ENCODE measurements around the gene TNKS1BP1.
"Not testable (repeated sequence)": the region's sequence is repeated elsewhere in the genome, so short reads cannot be mapped to it uniquely, and the experiment has no call there.

Gene TNKS1BP1

DNA sequence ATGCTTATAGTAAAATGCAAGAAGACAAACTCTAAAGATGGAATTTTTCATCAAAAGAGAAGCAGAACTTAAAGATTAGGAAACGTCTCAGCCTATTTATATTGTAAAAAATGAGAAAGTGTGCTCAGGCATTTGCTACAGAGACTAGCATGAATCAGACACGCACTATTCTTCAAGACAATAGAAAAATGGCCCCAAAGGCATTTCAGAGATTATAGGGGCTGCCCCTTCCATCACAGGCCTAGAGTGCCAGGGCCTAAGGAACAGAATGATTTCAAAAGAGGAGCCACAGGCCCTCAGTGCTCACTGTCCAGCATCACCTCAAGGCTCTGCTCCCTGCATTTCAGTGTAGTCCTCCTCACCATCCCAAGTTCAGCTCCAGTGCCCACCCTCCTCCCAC lies 27.5 kb downstream of the TNKS1BP1 start:
- DNase-seq: no peak

- DNase-seq: not testable (repeated sequence)
Observed at GRCh38 chr11:57296205-57296604, 28.5 kb downstream of the TNKS1BP1 start.

DNA sequence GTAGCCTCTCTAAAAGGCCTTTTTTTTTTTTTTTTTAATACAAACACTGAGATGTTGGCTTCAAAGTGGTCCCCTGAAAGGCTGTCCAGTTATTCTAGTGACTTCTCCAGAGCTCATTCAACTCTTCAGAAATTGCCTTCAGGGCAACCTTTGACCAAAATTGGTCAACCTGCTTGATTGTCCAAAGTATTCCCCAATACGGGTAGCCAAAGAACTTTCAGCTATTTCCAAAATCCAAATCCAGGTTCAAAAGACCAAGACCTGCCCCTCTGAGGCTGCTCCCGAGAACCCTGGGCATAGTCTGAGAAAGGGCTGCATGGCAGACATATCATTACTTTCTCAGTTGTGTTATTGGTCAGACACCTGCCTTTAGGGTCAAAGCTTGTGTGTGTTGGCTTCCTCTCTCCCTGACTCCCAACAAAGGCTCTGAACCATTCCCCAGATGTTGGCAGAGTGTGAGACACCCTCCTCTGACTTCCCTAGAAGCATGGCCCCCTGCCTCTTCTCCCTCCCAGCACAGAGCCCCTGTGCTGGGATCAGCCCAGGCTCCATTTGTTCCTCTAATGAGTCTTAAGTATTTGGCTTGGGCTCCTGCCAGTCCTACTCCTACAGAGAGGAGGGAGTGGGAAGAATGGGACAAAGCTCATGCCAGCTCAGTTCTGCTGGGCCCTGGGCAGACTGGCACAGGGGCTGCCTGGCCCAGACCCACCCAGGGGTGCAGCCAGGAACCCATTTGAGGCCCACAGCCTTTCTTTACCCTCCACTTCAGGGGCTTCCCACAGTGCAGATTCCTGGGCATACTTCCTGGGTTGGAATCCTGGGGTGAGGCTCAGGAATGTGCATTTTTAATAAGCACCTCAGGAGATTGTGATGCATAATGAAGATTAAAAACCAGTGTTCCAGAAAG lies 30.3 kb downstream of the TNKS1BP1 start:
- peak in 16 of 56 donors; percentile 3 to 52 (median 30) for DNase-seq

DNA sequence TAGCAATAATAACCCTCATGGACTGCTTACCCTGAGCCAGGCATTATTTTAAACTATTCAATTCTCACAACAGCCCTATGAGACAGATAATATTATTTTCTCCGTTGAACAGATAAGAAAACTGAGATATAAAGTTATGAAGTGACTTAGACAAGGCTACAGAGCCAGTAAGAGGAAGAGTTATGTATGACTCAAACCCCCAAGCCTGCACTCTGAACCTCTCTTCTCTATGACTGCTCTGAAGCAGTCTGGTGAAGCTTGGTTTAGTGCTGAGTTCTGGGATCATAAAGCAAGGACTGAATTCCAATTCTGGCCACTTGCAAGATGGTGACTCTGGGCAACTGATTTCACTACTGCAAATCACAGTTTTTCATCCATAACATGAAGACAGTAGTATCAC lies 34.5 kb downstream of the TNKS1BP1 start:
- no peak for DNase-seq

- no peak for DNase-seq
Observed at GRCh38 chr11:57288771-57289579, 35.8 kb downstream of the TNKS1BP1 start.

- no peak for DNase-seq
Observed at GRCh38 chr11:57287884-57288283, 36.9 kb downstream of the TNKS1BP1 start.

- no peak for DNase-seq
Observed at GRCh38 chr11:57283231-57283990, 41.3 kb downstream of the TNKS1BP1 start.

DNA sequence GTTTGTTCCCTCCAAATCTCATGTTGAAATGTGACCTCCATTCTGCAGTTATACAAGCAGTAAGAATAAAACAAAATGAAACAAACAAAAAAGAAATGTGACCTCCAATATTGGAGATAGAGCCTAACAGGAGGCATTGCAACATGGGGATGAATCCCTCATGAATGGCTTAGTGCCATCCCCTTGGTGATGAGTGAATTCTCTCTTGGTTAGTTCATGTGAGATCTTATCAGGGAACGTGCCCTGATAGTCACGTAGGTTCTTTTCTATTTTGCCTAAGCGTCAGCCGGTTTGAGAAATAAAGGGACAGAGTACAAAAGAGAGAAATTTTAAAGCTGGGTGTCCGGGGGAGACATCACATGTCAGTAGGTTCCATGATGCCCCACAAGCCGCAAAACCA lies 43.2 kb downstream of the TNKS1BP1 start:
- DNase-seq: not testable (repeated sequence)

GRCh38 chr11:57279116-57279515 lies 45.6 kb downstream of the TNKS1BP1 start:
- no peak for DNase-seq

DNA sequence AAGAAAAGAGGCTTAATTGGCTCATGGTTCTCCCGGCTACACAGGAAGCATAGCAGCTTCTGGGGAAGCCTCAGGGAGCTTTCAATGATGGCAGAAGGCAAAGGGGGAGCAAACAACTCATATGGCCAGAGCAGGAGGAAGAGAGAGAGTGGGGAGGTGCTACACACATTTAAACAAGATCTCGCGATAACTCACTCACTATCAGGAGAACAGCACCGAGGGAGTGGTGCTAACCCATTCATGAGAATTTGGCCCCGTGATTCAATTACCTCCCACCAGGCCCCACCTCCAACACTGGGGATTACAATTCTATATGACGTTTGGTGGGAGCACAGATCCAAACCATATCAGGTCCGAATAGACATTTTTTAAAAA lies 46.0 kb downstream of the TNKS1BP1 start:
- no peak for DNase-seq

DNA sequence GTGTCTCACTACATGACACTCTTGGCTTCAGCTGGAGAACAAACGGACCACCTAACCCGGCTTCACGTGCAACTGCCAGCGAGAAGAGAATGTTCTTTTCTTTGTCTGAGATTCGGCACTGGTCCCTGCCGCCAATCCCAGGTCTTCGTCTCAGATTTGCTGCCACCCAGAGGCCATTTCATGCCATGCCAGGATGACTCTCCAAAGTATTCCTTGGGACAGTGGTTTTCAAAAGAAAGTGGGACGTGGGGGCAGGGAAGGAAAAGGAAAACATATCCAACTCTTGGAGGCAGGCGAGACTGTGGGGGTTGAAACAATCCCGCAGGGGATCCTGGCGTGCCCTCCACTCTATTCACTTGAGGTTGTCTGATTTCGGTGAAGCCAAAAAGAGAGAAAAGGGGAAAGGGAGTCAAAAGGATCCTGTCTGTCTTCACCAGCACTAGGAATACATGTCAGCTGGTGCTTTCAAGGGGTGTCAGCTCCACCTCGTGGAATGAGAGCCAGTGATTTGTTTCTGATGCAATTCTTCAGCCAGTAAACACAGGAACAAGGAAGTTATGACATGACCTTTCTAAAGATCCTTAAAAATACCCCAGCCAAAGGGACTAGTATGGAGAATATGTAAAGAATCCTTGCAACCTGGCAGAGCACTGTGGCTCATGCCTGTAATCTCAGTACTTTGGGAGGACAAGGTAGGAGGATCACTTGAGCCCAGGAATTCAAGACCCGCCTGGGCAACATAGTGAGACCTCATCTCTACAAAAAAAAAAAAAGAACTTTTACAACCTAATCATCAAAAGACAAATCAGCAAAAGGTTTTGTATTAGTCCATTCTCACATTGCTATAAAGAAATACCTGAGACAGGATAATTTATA lies 46.7 kb downstream of the TNKS1BP1 start:
- DNase-seq: peak in 46 of 56 donors; percentile 1 to 73 (median 34)

DNA sequence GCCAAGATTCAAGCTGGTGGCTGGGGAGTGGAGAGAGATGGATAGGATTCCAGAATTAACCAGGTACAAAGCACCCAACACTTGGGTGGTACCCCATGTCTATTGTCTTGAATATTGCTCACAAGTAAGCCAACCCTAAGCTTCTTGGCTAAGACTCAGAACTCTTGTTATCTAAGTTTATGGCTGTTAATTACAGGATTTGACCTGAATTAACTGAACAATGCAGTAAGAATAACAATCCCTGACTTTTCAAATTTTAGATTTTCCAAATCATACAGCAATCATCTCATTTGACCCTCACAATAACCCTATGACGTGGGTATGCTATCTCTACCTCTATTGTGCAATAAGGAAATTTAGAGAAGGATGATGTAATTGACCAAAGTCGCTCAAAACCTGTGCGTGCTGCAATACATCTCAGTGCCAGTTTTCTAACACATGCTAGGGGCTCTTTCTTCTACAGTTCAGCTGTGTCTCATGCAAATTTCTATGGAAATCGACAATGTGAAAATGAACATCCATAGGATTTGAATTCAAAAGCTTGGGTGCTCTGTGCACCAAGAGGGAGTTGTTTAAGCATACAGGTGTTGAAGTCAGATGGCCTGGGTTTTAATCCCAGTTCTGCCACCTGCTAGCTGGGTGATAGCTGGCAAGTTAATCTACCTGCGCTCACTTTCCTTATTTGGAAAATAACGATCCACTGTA lies 47.6 kb downstream of the TNKS1BP1 start:
- no peak for DNase-seq

GRCh38 chr11:57276169-57276970 lies 48.4 kb downstream of the TNKS1BP1 start:
- no peak for DNase-seq

GRCh38 chr11:57275582-57275981 lies 49.2 kb downstream of the TNKS1BP1 start:
- no peak for DNase-seq

- no peak for DNase-seq
Observed at GRCh38 chr11:57274904-57275498, 49.8 kb downstream of the TNKS1BP1 start.

DNA sequence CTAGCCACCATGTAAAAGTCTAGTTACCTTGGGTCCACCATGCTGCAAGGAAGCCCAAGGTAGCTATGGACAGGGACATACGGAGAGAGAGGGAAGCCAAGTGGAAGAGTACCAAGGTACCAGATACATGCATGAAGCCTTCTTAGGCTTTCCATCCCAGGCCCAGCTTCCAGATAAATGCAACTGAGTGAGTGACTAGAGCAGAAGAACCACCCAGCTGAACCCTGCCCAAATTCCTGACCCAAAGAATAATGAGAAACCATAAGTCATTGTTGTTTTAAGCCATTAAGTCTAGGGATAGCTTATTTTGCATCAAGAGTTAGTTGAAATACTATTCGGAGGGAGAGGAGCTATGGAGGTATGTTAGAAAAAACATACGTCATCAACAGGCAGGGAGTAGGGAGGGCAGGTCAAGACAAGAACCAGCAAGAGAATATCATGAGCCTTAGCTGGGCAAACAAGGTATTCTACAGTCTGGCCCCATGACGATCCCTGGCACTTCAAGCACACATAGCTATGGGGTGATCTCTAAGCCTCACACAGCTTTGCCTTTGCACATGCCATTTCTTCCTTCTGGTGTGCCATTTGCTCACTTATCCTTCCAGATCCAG lies 51.2 kb downstream of the TNKS1BP1 start:
- no peak for DNase-seq

DNA sequence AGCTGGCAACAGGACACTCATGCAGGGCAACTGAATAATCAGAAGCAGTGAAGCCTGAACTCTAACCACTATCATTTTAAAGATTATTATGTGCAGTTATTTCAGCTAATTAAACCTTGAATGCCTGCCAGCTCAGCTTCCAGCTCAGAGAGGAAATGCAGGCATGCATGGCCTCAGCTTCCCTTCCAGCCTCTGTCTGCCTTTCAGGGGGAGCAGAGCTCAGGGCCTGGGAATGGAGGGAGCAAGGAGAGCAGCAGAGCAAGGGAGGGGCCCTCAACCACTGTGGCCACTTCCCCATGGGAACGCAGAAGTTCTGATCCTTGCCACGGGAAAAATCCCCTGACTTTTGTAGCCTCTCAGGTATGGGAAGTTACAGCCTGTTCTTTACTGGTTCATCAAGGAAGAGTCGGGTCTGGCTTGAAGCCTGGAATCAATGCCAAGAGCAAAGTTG lies 55.2 kb downstream of the TNKS1BP1 start:
- no peak for DNase-seq

- no peak for DNase-seq
Observed at GRCh38 chr11:57266157-57266556, 58.6 kb downstream of the TNKS1BP1 start.

All from amygdala (tissue), 56 donors.